Osteocyte (in vitro differentiated cells): ENCODE data around the gene CYP27A1. TPM values are rescaled to one million over a fixed set of nuclear protein-coding genes. Genes with fewer than 3 reads are reported as not detected.

Experiments
- DNase-seq: peaks from one replicate; pipeline ENCODE4 v3.0.0; 2021; ENCODE audit warnings: mixed read lengths; ENCODE audit not compliant: unreplicated experiment; ENCODE audit errors: extremely low spot score
- H3K27ac Mint-ChIP-seq: one replicate; pipeline ENCODE4 v1.8.0; 2021; ENCODE audit warnings: mild to moderate bottlenecking, mixed read lengths; ENCODE audit not compliant: unreplicated experiment
- H3K27me3 Mint-ChIP-seq: one replicate; pipeline ENCODE4 v1.8.0; 2021; ENCODE audit warnings: mixed read lengths; ENCODE audit not compliant: unreplicated experiment
- H3K36me3 Mint-ChIP-seq: one replicate; pipeline ENCODE4 v1.8.0; 2021; ENCODE audit warnings: mixed read lengths; ENCODE audit not compliant: unreplicated experiment
- H3K4me1 Mint-ChIP-seq: one replicate; pipeline ENCODE4 v1.8.0; 2021; ENCODE audit warnings: mixed read lengths; ENCODE audit not compliant: unreplicated experiment
- H3K4me3 Mint-ChIP-seq: one replicate; pipeline ENCODE4 v1.8.0; 2021; ENCODE audit warnings: mild to moderate bottlenecking, moderate library complexity, mixed read lengths; ENCODE audit not compliant: unreplicated experiment
- H3K9me3 Mint-ChIP-seq: one replicate; pipeline ENCODE4 v1.8.0; 2021; ENCODE audit warnings: mixed read lengths; ENCODE audit not compliant: unreplicated experiment
- total RNA-seq: library from RNA; stranded (reverse); gene quantifications from 2 replicates; pipeline ENCODE4 v1.2.1, GENCODE V29; 2021
- TF ChIP-seq, protein P1 (sequence below): fragments of 200-600 bp; sonication (generic); IDR thresholded peaks from 2 replicates; pipeline ENCODE4 v1.5.0; 2021; ENCODE audit warnings: antibody characterized with exemption, mild to moderate bottlenecking, moderate library complexity

CYP27A1 gene
- total RNA-seq, 1 donor from 2014 or later: 3.2 TPM

DNA sequence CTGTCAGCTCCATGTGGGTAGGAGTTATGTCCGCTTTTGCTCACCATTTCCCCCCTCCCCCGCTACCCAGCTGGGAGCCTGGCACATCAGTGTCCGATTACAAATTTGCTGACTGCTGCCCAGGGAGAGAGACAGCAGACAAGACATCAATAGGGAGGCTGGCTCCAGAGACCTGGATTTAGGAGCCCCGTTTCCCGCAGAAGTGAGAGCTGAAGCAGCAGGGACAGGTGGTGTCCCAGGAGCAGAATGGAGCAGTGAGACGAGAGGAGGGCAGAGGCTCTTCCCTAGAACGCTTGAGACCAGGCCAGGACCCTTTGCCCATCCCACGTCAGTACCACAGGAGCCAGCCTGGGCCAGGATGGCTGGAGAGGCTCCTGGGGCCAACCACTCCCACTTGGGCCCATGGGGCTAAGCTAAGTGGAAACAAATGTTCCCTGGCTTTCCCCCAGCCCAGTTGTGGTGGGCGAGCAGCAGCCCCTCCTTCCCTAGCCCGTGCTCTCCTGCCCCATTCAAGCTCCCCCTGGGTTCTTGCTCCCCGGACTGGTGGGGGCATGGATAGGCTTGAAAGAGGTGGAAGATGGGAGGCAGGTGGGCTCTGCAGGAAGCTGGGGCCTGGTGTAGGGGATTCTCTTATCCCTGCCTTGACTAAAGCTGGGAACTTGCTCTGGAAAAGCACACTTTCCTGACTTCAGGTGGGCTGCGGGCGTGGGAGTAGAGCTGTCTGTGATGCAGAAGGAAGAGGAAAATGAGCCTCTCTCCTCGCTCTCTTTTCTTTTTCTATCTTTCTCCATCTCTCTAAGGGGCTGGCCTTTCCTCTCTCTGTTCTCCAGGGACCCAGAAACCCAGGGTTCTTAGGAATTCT, 73.6 kb downstream of the CYP27A1 start:
- Mint-ChIP-seq H3K4me3 (no peak overlapping the region), H3K27me3 (peaks cover 64% of the 10 kb centered on the region), H3K36me3 (no peaks in the 10 kb centered on the region), H3K27ac (no peak overlapping the region), H3K9me3 (no peaks in the 10 kb centered on the region), H3K4me1 (peaks cover 39% of the 10 kb centered on the region)
- TF ChIP-seq, protein P1, sequence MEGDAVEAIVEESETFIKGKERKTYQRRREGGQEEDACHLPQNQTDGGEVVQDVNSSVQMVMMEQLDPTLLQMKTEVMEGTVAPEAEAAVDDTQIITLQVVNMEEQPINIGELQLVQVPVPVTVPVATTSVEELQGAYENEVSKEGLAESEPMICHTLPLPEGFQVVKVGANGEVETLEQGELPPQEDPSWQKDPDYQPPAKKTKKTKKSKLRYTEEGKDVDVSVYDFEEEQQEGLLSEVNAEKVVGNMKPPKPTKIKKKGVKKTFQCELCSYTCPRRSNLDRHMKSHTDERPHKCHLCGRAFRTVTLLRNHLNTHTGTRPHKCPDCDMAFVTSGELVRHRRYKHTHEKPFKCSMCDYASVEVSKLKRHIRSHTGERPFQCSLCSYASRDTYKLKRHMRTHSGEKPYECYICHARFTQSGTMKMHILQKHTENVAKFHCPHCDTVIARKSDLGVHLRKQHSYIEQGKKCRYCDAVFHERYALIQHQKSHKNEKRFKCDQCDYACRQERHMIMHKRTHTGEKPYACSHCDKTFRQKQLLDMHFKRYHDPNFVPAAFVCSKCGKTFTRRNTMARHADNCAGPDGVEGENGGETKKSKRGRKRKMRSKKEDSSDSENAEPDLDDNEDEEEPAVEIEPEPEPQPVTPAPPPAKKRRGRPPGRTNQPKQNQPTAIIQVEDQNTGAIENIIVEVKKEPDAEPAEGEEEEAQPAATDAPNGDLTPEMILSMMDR: no peak
- DNase-seq: no peak

DNA sequence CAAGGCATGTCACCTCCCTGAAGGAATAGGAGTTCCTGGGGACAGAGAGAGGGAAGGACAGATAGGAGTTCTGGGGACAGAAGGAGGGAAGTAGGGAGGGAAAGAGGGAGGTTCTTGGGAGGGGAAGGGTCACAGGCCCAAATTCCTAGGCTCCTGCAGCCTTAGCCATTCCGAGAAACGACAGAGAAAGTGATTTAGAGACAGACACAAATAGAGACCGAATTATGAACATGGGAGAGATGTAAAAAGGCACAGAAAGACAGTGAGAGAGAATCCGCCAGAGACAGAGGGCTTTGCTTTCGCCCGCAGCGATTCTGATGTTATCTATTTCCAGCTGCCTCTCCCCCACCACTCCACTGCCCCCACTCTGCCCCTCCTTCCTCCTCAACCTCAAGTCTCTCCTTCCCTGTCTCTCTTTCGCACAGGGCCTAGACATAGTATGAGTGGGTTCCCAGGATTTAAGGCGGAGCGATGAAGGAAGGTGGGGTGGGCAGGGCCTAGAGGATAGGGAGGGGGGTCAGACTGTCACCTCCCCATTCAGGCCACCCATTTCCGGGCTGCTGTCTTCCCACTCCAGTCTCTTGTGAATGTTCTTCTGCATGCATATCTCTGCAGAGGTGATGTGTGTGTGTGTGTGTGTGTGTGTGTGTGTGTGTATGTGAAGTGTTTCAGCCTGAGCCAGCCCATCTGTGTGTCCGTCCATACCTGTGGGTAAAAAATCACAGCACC, 74.4 kb downstream of the CYP27A1 start:
- Mint-ChIP-seq H3K27ac (no peak overlapping the region), H3K4me3 (no peak overlapping the region), H3K4me1 (peaks cover 44% of the 10 kb centered on the region), H3K27me3 (peaks cover 63% of the 10 kb centered on the region), H3K9me3 (no peaks in the 10 kb centered on the region), H3K36me3 (no peaks in the 10 kb centered on the region)
- no peak for DNase-seq
- TF ChIP-seq, protein P1: no peak

DNA sequence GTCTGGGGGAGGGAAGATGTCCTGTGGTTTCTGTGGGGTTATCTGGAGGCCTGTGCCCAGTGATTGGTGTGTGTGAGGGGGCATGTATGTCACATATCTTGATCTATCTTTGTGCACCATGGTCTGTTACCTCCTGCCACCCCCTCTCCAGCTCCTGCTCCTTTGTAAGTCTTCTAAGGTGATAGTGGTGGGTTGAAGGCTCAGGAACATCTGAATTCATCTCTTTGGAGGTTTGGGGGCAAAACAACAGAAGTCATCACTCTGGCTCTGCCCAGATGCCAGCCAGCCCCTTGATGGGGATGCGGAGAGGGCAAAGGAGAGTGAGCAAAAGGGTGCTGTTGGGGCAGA, 74.9 kb downstream of the CYP27A1 start:
- Mint-ChIP-seq H3K27me3 (peaks cover 67% of the 10 kb centered on the region), H3K27ac (no peak overlapping the region), H3K4me3 (no peak overlapping the region), H3K36me3 (no peaks in the 10 kb centered on the region), H3K9me3 (no peaks in the 10 kb centered on the region), H3K4me1 (peaks cover 44% of the 10 kb centered on the region)
- TF ChIP-seq, protein P1: no peak
- DNase-seq: no peak

DNA sequence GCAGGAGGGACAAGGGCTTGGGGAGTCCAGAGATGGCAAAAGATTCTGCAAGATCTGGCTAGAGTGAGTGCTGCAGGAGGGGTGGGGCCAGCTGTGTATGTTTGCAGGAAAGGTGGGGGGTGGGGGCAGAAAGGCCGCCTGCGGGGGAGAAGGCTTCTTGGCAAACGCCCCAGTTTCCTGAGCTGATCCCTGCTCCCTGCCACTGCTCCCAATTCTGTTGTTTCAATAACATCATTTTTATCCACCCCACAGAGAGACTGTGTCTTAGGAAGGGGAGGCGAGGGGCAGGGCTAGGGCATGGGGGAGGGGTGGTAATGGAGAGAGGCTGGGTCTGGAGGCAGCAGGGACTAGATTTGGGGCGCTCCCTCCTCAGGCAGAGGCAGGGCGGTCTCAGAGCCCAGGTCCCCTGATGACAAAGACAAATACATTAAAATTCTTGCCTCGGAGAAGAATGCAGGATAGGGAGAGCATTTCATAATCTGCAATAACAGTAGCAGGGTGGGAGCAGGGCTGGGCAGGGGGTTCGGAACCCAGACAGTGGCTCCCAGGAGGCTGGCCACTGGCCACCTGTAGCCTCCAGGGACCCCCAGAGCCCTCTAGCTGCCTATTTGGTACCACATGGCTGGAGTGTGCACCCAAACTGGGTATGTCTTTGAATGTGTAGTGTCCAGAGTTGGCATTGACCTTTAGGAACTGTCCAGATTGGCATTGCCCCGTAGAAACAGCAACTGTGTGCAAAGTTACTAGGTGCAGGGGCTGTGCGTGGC, 75.6 kb downstream of the CYP27A1 start:
- Mint-ChIP-seq H3K4me3 (no peak overlapping the region), H3K9me3 (no peaks in the 10 kb centered on the region), H3K27me3 (peaks cover 68% of the 10 kb centered on the region), H3K27ac (no peak overlapping the region), H3K4me1 (peaks cover 44% of the 10 kb centered on the region), H3K36me3 (no peaks in the 10 kb centered on the region)
- no peak for DNase-seq
- TF ChIP-seq, protein P1: no peak

DNA sequence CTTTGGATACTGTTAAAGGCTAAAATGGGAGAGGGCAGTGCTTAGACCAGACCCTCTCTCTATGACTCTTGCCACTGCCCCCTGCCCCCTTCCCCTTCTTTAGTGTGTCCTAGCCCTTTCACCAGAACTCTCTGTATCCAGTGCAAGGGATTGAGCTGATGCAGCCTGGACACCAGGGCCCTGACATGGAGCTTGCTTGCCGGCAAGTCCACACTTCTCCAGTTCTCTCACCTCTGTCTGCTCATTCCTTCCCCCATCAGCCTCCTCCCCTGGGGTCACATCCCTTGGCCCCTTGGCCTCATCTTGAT, 76.1 kb downstream of the CYP27A1 start:
- DNase-seq: no peak
- peaks cover 68% of the 10 kb centered on the region for H3K27me3 Mint-ChIP-seq
- H3K36me3 Mint-ChIP-seq: no peaks in the 10 kb centered on the region
- H3K4me1 Mint-ChIP-seq: peaks cover 44% of the 10 kb centered on the region
- TF ChIP-seq, protein P1: no peak
- no peak overlapping the region for H3K4me3 Mint-ChIP-seq
- H3K27ac Mint-ChIP-seq: no peak overlapping the region
- H3K9me3 Mint-ChIP-seq: no peaks in the 10 kb centered on the region
